C1 segment of cervical spinal cord (tissue), 14 donors: ENCODE measurements around the gene HTR1B.

ENCODE experiments used
- DNase-seq, 14 donors: peaks; one replicate each; lab custom pipeline; 2025; lab: John Stamatoyannopoulos, UW

HTR1B gene

DNA sequence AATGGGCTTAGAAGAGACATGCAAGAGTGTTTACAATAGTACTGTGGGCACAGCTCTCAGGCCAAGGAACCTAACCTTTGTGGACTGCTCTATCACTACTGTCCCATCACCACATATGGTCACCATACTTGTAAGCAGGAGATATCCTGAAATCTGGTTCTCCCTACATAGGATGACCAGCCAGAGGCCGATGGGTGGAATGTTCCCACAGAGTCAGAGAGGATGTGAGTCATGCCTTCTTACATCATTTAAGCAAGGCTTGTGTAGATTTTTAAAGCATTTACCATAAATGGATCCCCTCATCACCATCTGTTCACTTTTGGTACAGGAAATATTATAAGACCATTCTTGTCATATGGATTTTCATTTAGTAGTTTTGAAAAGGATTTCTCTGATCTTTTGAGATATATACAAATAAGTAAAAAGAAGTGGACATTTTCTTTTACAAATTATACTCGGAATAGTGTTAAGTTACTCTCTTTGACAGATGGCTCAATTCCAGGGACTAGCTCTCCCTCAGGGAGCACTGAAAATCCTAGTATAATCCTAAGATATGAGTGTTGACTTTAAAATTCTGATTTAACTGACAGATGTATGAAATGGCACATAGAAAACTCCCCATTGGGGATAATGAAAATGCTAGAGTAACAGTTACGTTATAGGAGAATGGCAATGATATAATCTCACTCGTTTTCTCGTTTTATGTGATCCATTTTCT is 6.6 kb downstream of the HTR1B start:
- no peak for DNase-seq

DNA sequence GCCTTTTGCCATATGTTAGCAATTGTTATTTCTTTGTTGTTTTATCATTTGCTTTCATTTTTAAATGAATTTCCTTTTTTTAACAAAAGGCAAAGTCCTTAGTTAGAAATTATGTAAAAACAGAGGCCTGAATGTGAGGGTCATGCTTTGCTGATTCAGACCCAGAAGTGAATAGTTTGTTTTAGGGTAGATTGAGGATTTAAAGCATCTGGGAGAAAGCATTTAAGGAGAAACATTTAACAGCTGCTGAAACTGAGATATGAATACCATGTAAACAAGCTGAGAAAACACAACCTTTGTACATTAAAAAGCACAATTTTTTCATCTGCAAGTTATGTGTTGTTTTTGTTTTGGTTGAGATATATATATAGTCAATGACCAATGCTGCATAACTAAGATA is 8.0 kb downstream of the HTR1B start:
- DNase-seq = no peak

DNA sequence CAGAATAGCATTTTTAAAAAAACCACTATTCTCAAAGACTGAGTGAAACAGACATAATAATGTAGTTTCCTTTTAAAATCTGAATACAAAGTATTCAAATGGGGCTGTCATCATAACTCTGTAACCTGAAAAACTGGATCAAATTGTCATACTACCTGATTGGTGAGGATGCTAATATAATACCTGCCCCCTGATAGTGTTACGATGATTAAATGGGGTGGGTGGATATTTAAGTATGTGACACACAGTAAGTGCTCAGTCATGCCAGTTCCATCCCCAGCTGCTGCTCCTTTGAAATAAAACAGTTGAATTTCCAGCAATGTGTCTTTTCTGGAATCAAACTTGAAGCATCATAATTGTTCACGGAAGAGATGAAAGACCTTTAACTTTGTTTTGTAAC is 8.9 kb downstream of the HTR1B start:
- DNase-seq = no peak

DNA sequence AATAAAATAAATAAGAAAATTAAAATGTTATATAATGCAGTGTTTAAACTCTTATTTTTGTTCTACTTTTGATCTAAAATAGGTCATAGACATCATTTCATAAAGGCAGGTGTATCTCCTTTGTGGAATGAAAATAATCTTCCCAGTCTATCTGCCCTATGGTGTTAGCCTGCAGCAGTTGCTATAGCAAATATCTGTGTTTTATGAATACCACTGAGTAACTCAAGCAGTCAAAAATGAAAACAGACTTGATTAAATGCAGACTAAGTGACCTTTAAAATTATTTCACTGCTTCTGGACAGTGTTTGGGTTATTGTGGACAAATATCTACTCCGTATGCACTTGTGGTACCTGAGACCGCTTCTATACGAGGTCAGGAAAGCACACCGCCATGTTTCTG is 11.8 kb downstream of the HTR1B start:
- DNase-seq = no peak

DNA sequence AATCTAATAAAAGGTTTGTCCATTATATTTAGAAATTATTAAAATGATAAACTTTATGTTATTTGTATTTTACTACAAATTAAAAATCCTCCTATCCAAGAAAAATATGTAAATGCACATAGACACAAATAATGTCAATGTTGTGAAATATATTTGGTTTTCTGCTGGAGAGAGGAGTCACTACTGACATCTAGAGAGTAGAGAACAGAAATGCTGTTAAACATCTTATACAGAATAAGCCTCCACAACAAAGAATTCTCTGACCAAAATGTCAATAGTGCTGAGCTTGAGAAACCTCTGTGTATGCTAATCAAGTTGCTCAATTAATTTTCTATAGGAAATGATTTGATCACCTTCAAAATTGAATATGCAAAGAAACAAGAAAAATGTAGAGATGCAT is 12.4 kb downstream of the HTR1B start:
- DNase-seq = no peak

DNA sequence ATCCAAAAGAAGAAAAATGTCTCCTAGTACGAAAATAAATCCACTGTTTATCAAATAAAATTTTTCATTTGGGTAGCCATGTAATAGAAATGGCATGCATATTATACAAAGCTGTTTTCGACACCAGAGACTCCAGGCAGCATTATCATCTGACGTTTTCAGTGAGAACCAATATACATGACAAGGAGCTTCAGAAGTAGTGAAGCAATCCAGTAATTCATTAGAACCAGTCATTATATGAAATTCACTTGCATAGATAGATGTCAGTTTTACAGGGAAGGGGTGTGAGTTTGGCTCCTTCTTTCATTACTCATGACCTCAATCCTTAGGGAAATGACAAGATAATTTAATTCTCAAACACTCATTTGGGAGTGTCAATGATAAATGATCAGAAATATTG is 14.7 kb downstream of the HTR1B start:
- no peak for DNase-seq

DNA sequence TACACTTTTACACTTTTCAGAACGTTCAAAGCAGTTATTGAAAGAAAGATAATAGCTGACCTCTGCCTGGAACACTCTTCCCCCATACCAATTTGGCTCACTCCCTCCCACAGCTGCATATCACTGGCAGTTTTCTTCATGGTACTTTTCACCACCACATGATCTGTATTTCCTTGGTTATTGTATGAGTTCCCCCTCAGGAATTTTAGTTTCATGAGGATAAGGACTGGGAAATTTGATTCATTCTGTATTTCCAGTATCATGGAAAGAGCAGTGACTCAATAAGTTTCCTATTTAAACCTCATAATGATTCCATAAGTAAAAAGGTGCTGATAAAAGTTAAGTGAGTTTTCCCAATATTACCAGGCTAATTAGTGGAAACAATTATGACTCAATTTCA is 16.0 kb downstream of the HTR1B start:
- DNase-seq = no peak

DNA sequence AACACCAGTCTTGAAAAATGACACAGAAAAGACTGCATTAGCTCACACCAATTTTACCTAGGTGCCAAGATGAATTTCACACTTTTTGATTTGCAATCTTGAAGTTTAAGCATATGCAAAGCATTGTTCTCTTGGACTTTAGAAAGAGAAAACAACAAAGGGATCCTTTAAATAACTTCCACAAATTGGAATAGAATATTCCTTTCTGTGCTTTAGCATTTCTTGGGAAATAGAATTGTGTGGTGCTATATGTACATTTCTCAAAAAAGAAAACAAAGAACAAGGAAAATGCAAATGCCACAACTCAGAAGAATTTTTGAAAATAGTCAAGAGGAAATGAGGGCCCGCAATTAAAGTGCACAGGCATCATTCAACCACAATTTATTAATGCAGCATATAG is 17.0 kb downstream of the HTR1B start:
- DNase-seq = no peak

DNA sequence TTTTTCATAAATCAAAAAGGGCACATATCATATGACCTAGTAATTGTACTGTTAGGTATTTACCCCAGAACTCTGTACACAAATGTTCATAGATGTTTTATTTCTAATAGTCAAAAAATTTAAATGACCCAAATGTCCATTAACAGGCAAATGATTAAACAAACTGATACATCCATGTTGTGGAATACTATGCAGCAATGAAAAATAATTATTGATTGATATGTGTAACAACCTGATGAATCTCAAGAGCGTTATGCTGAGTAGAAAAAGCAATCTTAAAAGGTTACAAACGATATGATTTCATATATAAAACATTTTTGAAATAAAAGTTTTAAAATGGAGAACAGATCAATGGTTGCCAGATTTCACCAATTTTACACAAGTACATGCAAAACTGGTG is 18.1 kb downstream of the HTR1B start:
- no peak for DNase-seq

DNA sequence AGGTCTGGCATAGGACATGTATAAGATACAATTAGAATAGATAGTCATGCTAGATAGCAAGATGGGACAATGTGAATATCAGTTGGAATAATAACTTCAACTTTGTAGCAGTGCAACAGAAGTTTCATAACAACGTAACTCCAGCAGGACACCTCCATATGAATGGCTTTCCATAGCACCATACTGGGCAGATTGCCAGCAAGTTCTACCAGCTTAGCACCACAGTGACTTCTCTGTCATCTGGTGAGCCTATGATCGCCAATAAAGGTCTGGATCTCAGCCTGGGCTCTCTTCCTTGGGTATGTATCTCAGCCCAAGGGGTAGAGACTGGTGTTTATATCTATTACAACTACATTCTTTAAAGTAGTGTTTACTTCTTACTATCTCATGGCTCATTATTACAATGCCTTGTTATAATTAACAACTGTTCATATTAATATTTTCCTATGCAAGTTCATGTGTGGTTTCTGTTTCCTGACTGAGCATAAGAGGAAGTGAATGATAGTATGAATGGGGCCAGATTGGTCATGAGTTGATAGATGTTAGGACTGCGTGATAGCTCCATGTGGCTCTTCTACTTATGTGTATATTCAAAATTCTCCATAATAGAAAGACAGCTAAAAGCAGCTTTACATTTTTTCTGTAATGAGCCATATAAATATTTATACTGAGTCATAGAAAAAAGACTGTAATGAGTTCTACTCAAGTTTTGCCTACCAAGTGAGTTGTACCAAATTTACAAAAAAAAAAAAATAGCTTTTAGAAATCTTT is 22.9 kb downstream of the HTR1B start:
- DNase-seq = no peak

DNA sequence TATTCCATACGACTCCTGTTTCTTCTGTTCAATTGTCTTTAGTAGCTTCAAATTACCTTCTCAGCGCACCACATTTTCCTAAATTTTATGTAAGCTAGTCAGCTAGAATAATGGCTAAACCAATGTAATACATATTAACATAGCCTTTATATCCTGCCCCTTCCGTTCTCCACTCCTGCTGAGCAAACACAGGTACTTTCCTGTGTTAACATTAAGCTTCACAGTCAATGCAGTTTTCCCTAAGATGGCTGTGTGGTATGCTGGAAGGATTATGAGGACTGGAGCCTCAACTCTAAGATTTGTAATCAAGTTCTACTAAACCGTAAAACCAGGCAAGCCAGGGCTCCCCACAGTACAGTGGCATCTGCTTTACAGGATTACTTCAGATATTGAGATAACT is 29.4 kb downstream of the HTR1B start:
- no peak for DNase-seq

DNA sequence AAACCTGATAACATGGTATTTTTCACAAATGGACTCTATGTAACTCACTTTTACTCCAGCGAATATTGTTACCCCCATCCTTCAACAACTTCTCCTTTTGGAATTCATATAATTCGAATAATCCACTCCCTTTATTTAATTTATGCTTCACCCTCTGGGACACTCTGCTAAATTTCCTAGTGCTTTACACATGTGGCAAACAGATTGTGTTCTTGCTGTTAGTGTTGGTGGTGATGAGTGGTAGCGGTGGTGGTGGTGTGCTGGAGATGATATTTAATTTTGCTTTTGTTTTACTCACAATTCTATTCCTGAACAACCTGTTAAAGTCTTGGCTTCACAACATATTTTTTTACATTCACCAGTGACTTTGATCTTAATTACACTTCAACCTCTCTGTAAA is 32.8 kb downstream of the HTR1B start:
- no peak for DNase-seq

DNA sequence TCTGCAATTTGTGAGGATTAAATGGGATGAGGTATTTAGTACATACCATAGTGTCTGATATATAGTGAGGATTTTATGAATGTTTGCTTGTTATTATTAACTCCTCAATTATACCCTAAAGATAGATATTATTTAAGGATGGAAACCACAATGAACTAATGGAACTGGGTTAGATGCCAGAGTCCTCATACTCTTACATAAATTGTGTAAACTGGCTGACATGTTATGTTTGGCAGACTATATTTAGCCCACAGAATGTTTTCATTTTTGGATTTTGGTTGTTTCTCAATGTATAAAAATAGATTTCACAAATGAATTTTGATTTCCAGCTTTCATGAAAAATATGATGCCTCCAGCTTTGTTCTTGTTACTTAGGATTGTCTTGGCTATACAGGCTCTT is 37.6 kb downstream of the HTR1B start:
- DNase-seq = no peak

DNA sequence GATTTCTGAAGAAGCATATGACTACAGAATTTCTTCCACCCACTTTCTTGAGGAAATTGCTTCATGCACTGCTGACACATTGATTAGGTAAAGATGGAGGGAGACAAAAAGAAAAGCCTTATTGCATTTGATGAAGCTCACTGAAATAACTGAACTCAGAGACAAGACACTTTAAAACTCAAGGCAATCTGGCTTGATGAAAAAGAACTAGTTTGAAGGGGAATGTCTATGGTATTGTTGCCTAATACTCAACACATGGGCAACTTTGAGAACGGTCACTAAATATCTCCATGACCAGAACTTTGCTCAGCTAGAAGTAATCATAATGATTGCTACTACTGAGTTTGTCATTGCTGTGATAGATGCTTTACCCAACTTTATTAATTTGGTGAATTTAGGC is 38.1 kb downstream of the HTR1B start:
- no peak for DNase-seq

DNA sequence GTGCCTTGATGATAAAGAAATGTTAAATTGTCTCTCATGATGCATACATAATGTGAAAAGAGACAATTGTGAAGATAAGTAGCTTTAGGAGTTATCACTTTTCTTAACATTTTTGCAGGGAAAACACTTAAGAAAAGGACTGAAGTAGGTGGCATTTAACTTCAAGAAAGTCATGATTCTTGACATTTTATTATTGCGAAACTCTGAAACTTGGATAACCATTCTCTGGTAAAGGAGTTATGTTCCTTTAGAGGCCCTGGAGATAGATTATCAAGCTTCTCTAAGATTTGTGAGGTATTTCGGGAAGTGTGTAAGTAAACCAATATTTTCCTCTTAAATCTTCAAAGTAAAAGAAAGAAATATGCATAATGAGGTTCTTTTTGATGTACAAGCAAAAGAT is 38.5 kb downstream of the HTR1B start:
- no peak for DNase-seq

DNA sequence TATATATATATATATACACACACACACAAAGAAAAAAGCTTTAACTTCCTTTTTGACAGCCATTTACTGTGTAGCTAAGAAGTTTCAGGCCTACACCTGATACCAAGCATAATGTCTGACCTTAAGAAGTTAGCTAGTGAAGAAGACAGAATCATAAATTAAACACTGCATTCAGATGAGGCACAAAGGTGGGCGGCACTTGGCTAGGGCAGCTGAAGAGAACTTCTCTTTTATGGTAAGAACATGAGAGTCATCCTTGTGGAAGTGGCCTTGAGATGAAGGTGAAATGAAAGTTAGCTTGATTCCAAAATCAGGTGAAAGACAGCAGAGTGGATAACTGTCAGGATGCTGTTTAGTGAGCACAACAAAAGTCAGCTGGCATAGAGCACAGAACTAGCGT is 46.5 kb downstream of the HTR1B start:
- no peak for DNase-seq

DNA sequence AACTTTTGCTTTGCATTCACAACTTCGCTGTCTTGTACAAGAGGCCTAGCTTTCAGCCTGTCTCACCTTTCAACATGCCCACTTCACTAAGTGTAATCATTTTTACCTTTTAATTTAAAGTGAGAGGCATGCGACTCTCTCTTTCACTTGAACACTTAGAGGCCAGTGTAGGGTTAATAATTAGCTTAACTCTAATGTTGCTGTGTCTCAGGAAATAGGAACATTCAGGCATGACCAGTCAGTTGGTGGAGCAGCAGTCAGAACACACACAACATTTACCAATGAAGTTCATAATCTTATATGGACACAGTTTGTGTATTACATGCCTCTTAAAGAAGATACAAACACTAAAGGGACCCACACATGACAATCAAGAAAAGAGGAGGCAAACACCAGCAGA is 47.6 kb downstream of the HTR1B start:
- no peak for DNase-seq
